ENCODE results near the gene CCT5. TPM values are rescaled to one million over a fixed set of nuclear protein-coding genes. Genes with fewer than 3 reads are reported as not detected.

CCT5 gene
- total RNA-seq, 1 experiment from 2014 or later = 675 TPM

DNA sequence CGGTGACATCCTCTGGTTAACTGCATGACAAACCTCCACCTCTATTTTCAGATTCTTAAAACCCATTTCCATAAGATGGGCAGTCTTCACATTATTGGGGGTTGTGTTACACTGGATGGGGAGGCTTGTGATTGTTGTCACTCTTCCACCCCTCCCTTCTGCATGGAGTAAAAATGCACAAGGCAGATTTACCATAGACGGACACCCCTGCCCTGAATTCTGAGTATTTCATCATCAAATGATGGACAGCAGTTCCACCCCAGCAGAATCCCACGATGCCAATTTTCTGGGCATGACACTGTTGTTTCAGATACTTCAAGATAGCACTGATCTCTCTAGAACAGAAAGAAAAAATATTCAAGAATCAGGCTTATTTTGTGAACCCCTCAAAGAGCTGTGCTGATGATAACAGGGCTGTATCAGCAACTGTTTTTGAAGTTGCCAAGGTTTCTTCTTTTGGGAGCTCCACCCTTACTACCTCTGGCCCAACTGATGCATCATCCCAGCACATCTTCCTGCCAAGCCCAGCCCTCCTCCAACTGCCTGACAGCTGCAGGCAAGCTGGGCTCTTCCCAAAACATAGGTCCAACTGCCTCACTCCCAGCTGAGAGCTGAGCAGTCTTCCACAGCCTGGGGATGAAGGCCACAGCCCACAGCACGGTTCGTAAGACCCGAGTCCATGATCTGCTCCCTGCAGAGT, 36.2 kb downstream of the CCT5 start:
- ChIA-PET CTCF (no interaction called here), POLR2A (ENCODE audit: low non-redundant PET) (no interaction called here)
- intact Hi-C loops (cut with micrococcal nuclease; ENCODE audit: unreplicated experiment) = no loop called here

DNA sequence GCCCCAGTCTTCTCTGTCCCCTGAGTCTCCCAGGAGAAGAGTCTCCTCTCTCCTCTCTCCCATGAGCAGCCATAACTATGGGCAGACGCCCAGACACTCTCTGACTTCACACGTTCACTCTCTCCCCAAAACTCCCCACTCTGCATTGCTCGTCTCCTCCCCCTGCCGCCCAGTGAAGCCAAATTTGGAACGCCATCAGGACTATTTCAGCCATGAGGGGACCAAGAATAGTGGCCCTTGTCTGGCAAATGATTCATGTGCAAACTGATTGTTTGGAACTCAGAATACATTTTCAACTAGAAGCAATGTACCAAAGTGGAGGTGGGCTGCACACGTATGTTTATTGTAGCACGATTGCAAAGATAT, 36.8 kb downstream of the CCT5 start:
- H3K4me3 ChIP-seq (ENCODE audit: low read depth, low read length, poor library complexity, severe bottlenecking) = no peak overlapping the region
- H3K36me3 ChIP-seq (ENCODE audit: insufficient read depth, low read length, poor library complexity, severe bottlenecking) = no peaks in the 10 kb centered on the region
- no TSS peak for BruUV-seq (replicated peaks)
- H3K9me3 ChIP-seq (ENCODE audit: low read depth, low read length, poor library complexity, severe bottlenecking) = no peaks in the 10 kb centered on the region
- intact Hi-C loops (cut with micrococcal nuclease; ENCODE audit: unreplicated experiment) = no loop called here
- ChIA-PET CTCF (interaction anchor here (1.4 kb wide), 1 partner anchor 341 kb away, joined by 3 read pairs; no protein-coding TSS in a partner anchor), POLR2A (ENCODE audit: low non-redundant PET) (no interaction called here)
- H3K4me1 ChIP-seq (ENCODE audit: insufficient read depth, low read length, poor library complexity, severe bottlenecking) = peaks cover 12% of the 10 kb centered on the region
- DNase-seq (ENCODE audit: low spot score) = no peak
- no peak for TF ChIP-seq CTCF (conservative IDR thresholded peaks at IDR 0.05; ENCODE audit: low read depth, low read length)
- TF ChIP-seq EZH2 (IDR thresholded peaks at IDR 0.05; ENCODE audit: borderline replicate concordance, low read depth, low read length, poor library complexity, severe bottlenecking) = no peak
- no peak overlapping the region for H3K27ac ChIP-seq (ENCODE audit: low read depth, low read length, poor library complexity, severe bottlenecking)
- H3K27me3 ChIP-seq (replicated peaks; ENCODE audit: insufficient read depth, low read depth, low read length, poor library complexity) = no peaks in the 10 kb centered on the region

More for the DNA sequence above, 36.2 kb downstream of the CCT5 start:
- Histone ChIP-seq H3K27me3 (replicated peaks; ENCODE audit: insufficient read depth, low read depth, low read length, poor library complexity) (no peaks in the 10 kb centered on the region), H3K9me3 (ENCODE audit: low read depth, low read length, poor library complexity, severe bottlenecking) (no peaks in the 10 kb centered on the region), H3K27ac (ENCODE audit: low read depth, low read length, poor library complexity, severe bottlenecking) (no peak overlapping the region), H3K36me3 (ENCODE audit: insufficient read depth, low read length, poor library complexity, severe bottlenecking) (no peaks in the 10 kb centered on the region), H3K4me1 (ENCODE audit: insufficient read depth, low read length, poor library complexity, severe bottlenecking) (peaks cover 9% of the 10 kb centered on the region), H3K4me3 (ENCODE audit: low read depth, low read length, poor library complexity, severe bottlenecking) (no peak overlapping the region)
- BruUV-seq (replicated peaks) = no TSS peak
- DNase-seq (ENCODE audit: low spot score) = no peak
- TF ChIP-seq EZH2 (IDR thresholded peaks at IDR 0.05; ENCODE audit: borderline replicate concordance, low read depth, low read length, poor library complexity, severe bottlenecking) (no peak), CTCF (conservative IDR thresholded peaks at IDR 0.05; ENCODE audit: low read depth, low read length) (no peak)

DNA sequence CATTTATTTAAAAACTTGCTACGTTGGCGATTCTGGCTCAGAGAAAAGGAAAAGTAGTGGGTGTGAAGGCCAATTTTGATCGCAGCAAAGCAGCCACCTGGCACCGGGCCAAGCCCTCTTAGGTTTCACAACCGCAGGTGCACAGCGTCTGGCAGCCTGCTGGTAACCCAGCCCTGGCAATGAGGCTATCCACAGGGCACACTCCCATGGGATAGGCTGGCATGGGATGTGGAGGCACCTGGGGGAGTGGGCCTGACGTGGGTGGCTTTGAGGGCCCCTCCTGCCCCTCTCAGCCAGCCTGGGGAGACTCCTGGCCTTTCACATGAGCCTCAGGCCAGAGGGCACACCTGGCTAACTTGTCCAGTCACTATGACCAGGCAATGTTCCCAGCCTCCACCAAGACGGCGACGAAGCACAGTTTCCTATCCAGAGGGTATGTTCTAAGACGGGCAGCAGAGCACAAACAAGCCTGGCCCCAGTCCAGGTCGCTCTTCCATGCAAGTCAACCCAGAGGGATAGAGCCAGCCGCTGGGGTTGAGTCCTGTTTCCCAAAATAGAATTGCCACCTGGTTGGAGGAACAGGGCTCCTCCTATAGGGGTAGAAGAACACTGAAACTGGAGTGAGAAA, 38.6 kb downstream of the CCT5 start:
- BruUV-seq (replicated peaks) = no TSS peak
- no peak for DNase-seq (ENCODE audit: low spot score)
- CTCF ChIA-PET = no interaction called here
- TF ChIP-seq CTCF (conservative IDR thresholded peaks at IDR 0.05; ENCODE audit: low read depth, low read length) (no peak), EZH2 (IDR thresholded peaks at IDR 0.05; ENCODE audit: borderline replicate concordance, low read depth, low read length, poor library complexity, severe bottlenecking) (no peak)
- Histone ChIP-seq H3K4me3 (ENCODE audit: low read depth, low read length, poor library complexity, severe bottlenecking) (no peak overlapping the region), H3K4me1 (ENCODE audit: insufficient read depth, low read length, poor library complexity, severe bottlenecking) (peaks cover 16% of the 10 kb centered on the region), H3K36me3 (ENCODE audit: insufficient read depth, low read length, poor library complexity, severe bottlenecking) (no peaks in the 10 kb centered on the region), H3K9me3 (ENCODE audit: low read depth, low read length, poor library complexity, severe bottlenecking) (no peaks in the 10 kb centered on the region), H3K27ac (ENCODE audit: low read depth, low read length, poor library complexity, severe bottlenecking) (no peak overlapping the region), H3K27me3 (replicated peaks; ENCODE audit: insufficient read depth, low read depth, low read length, poor library complexity) (no peaks in the 10 kb centered on the region)
- POLR2A ChIA-PET (ENCODE audit: low non-redundant PET) = no interaction called here
- intact Hi-C loops (cut with micrococcal nuclease; ENCODE audit: unreplicated experiment) = no loop called here
